Neuronal stem cell (in vitro differentiated cells): ENCODE measurements around the gene PAPPA.

Source experiments
- DNase-seq: peaks from one replicate; pipeline ENCODE4 v3.0.0-alpha.2; 2013; ENCODE audit warnings: low spot score
- H2AFZ ChIP-seq: one replicate; pipeline ENCODE4 v1.6.1; 2013; ENCODE audit warnings: mild to moderate bottlenecking, low read length, inconsistent platforms
- H2AK5ac ChIP-seq: 2 replicates; pipeline ENCODE4 v1.6.1; 2013; ENCODE audit warnings: low read depth, mild to moderate bottlenecking, inconsistent platforms, low read length, moderate library complexity, mixed read lengths
- H2BK120ac ChIP-seq: 2 replicates; pipeline ENCODE4 v1.6.1; 2013; ENCODE audit warnings: low read depth, mild to moderate bottlenecking, inconsistent platforms, low read length, moderate library complexity, mixed read lengths
- H2BK12ac ChIP-seq: one replicate; pipeline ENCODE4 v1.6.1; 2013; ENCODE audit warnings: low read length, inconsistent platforms
- H2BK15ac ChIP-seq: 2 replicates; pipeline ENCODE4 v1.6.1; 2013; ENCODE audit warnings: mild to moderate bottlenecking, low read length, inconsistent platforms, mixed read lengths
- H2BK5ac ChIP-seq: one replicate; pipeline ENCODE4 v1.6.1; 2013; ENCODE audit warnings: inconsistent platforms, mild to moderate bottlenecking, low read length, moderate library complexity
- H3K14ac ChIP-seq: one replicate; pipeline ENCODE4 v1.6.1; 2013; ENCODE audit warnings: low read length, inconsistent platforms
- H3K18ac ChIP-seq: 2 replicates; pipeline ENCODE4 v1.6.1; 2013; ENCODE audit warnings: low read length, inconsistent platforms
- H3K23ac ChIP-seq: 2 replicates; pipeline ENCODE4 v1.6.1; 2013; ENCODE audit warnings: low read depth, mild to moderate bottlenecking, mixed read lengths, low read length, inconsistent platforms; ENCODE audit not compliant: poor library complexity
- H3K27ac ChIP-seq: replicated peaks from 3 replicates; pipeline ENCODE4 v1.5.1; 2013; ENCODE audit warnings: low read length, inconsistent platforms
- H3K27me3 ChIP-seq, 3 experiments: 2 replicates each; pipeline ENCODE4 v1.6.1; 2013; ENCODE audit warnings: low read length in 3 of 3, mild to moderate bottlenecking in 2 of 3, inconsistent platforms in 1 of 3, low read depth in 1 of 3, mixed read lengths in 1 of 3, moderate library complexity in 1 of 3; ENCODE audit not compliant: control insufficient read depth in 3 of 3, insufficient read depth in 3 of 3
- H3K36me3 ChIP-seq, 2 donors: replicated peaks in 1 of 2; 2 replicates each; pipeline ENCODE4 v1.6.1; 2013; ENCODE audit warnings: low read length in 2 of 2; ENCODE audit not compliant: control insufficient read depth in 2 of 2, insufficient read depth in 2 of 2
- H3K4ac ChIP-seq: 2 replicates; pipeline ENCODE4 v1.6.1; 2013; ENCODE audit warnings: inconsistent platforms, mild to moderate bottlenecking, low read length, moderate library complexity
- H3K4me1 ChIP-seq, 2 donors: 1 replicate in 1 of 2; 2 replicates in 1 of 2; pipeline ENCODE4 v1.6.1; 2013; ENCODE audit warnings: low read length in 2 of 2, low read depth in 1 of 2; ENCODE audit not compliant: control insufficient read depth in 2 of 2, insufficient read depth in 1 of 2
- H3K4me2 ChIP-seq: one replicate; pipeline ENCODE4 v1.6.1; 2013; ENCODE audit warnings: mild to moderate bottlenecking, low read length, inconsistent platforms; ENCODE audit not compliant: insufficient read depth, poor library complexity, severe bottlenecking
- H3K4me3 ChIP-seq, 2 donors: 2 replicates each; pipeline ENCODE4 v1.5.1; 2013; ENCODE audit warnings: low read length in 2 of 2, mild to moderate bottlenecking in 2 of 2, inconsistent platforms in 1 of 2, moderate library complexity in 1 of 2
- H3K79me1 ChIP-seq: one replicate; pipeline ENCODE4 v1.6.1; 2013; ENCODE audit warnings: low read depth, mild to moderate bottlenecking, inconsistent platforms, low read length, moderate library complexity
- H3K9ac ChIP-seq: one replicate; pipeline ENCODE4 v1.6.1; 2013; ENCODE audit warnings: mild to moderate bottlenecking, low read depth, low read length, inconsistent platforms; ENCODE audit not compliant: poor library complexity
- H3K9me3 ChIP-seq, 2 donors: replicated peaks in 1 of 2; 2 replicates each; pipeline versions ENCODE3 to v1.6.1; 2013; ENCODE audit warnings: low read length in 2 of 2, mild to moderate bottlenecking in 2 of 2, inconsistent platforms in 1 of 2, low read depth in 1 of 2, mixed read lengths in 1 of 2, moderate library complexity in 1 of 2; ENCODE audit not compliant: control insufficient read depth in 2 of 2, insufficient read depth in 1 of 2
- H4K8ac ChIP-seq: one replicate; pipeline ENCODE4 v1.6.1; 2013; ENCODE audit warnings: low read depth, mild to moderate bottlenecking, inconsistent platforms, low read length, moderate library complexity
- H4K91ac ChIP-seq: one replicate; pipeline ENCODE4 v1.6.1; 2013; ENCODE audit warnings: low read length, low read depth, mild to moderate bottlenecking, inconsistent platforms; ENCODE audit not compliant: poor library complexity
- WGBS, 2 donors: extraction: QIAGEN DNeasy Blood & Tissue Kit; methylation state at CpG; one replicate each; pipeline ENCODE4 v1.1.7; 2013; ENCODE audit warnings: missing lambda C conversion rate in 2 of 2, mixed read lengths in 1 of 2; ENCODE audit not compliant: insufficient read length in 2 of 2, insufficient replicate concordance in 1 of 2; ENCODE audit errors: extremely low coverage in 2 of 2; 5-methylcytosine and 5-hydroxymethylcytosine counted together

The PAPPA gene

GRCh38 chr9:116391306-116391900 lies 237.8 kb downstream of the PAPPA start:
- H3K27me3 ChIP-seq: no peaks in the 10 kb centered on the region
- no peak overlapping the region for H3K9ac ChIP-seq
- no peak overlapping the region for H2BK15ac ChIP-seq
- no peak overlapping the region for H2BK12ac ChIP-seq
- no peak overlapping the region for H2AFZ ChIP-seq
- no peak for DNase-seq
- no peak overlapping the region for H3K27ac ChIP-seq
- H3K9me3 ChIP-seq: no peaks in the 10 kb centered on the region
- H2BK120ac ChIP-seq: no peak overlapping the region
- no peak overlapping the region for H3K4ac ChIP-seq
- no peak overlapping the region for H3K4me3 ChIP-seq
- no peak overlapping the region for H3K18ac ChIP-seq
- no peak overlapping the region for H2AK5ac ChIP-seq
- no peak overlapping the region for H4K8ac ChIP-seq
- no peak overlapping the region for H2BK5ac ChIP-seq
- H3K36me3 ChIP-seq: peaks cover 0 to 86% of the 10 kb centered on the region in 2 donors
- H3K4me1 ChIP-seq: no peaks in the 10 kb centered on the region
- no peak overlapping the region for H3K23ac ChIP-seq
- no CpG with 5 or more reads among the region's 4 CpGs for WGBS, 2 donors
- no peak overlapping the region for H4K91ac ChIP-seq
- H3K79me1 ChIP-seq: no peaks in the 10 kb centered on the region
- H3K4me2 ChIP-seq: no peak overlapping the region
- no peak overlapping the region for H3K14ac ChIP-seq

GRCh38 chr9:116393198-116393597 lies 239.6 kb downstream of the PAPPA start:
- DNase-seq: no peak
- H2BK120ac ChIP-seq: no peak overlapping the region
- WGBS, 2 donors: no CpG with 5 or more reads among the region's 1 CpG
- H3K18ac ChIP-seq: no peak overlapping the region
- no peaks in the 10 kb centered on the region for H3K79me1 ChIP-seq
- no peak overlapping the region for H2BK5ac ChIP-seq
- H3K9me3 ChIP-seq: no peaks in the 10 kb centered on the region
- H3K36me3 ChIP-seq: peaks cover 0 to 86% of the 10 kb centered on the region in 2 donors
- H3K9ac ChIP-seq: no peak overlapping the region
- H3K27me3 ChIP-seq: no peaks in the 10 kb centered on the region
- H2BK12ac ChIP-seq: no peak overlapping the region
- no peak overlapping the region for H3K27ac ChIP-seq
- H3K4me1 ChIP-seq: no peaks in the 10 kb centered on the region
- no peak overlapping the region for H3K4me2 ChIP-seq
- H3K14ac ChIP-seq: no peak overlapping the region
- no peak overlapping the region for H2AFZ ChIP-seq
- H4K8ac ChIP-seq: no peak overlapping the region
- no peak overlapping the region for H3K23ac ChIP-seq
- no peak overlapping the region for H3K4me3 ChIP-seq
- H2AK5ac ChIP-seq: no peak overlapping the region
- no peak overlapping the region for H4K91ac ChIP-seq
- H2BK15ac ChIP-seq: no peak overlapping the region
- no peak overlapping the region for H3K4ac ChIP-seq

GRCh38 chr9:116394070-116394469 lies 240.5 kb downstream of the PAPPA start:
- Histone ChIP-seq H3K23ac (no peak overlapping the region), H3K4me3 (no peak overlapping the region), H3K27me3 (no peaks in the 10 kb centered on the region), H3K9ac (no peak overlapping the region), H3K27ac (no peak overlapping the region), H4K8ac (no peak overlapping the region), H2BK5ac (no peak overlapping the region), H2AFZ (no peak overlapping the region), H3K36me3 (peaks cover 0 to 91% of the 10 kb centered on the region in 2 donors), H2BK15ac (no peak overlapping the region), H3K14ac (no peak overlapping the region), H3K4me2 (no peak overlapping the region), H3K9me3 (no peaks in the 10 kb centered on the region), H3K4ac (no peak overlapping the region), H4K91ac (no peak overlapping the region), H2BK120ac (no peak overlapping the region), H3K4me1 (no peaks in the 10 kb centered on the region), H3K79me1 (no peaks in the 10 kb centered on the region), H3K18ac (no peak overlapping the region), H2BK12ac (no peak overlapping the region), H2AK5ac (no peak overlapping the region)
- no CpG with 5 or more reads among the region's 6 CpGs for WGBS, 2 donors
- DNase-seq: no peak

GRCh38 chr9:116394894-116395698 lies 241.5 kb downstream of the PAPPA start:
- Histone ChIP-seq H2AFZ (no peak overlapping the region), H3K36me3 (peaks cover 0 to 90% of the 10 kb centered on the region in 2 donors), H2BK12ac (no peak overlapping the region)

More at GRCh38 chr9:116394894-116395698, 241.5 kb downstream of the PAPPA start:
- H3K27ac ChIP-seq: no peak overlapping the region
- H3K79me1 ChIP-seq: no peaks in the 10 kb centered on the region
- H3K4me1 ChIP-seq: no peaks in the 10 kb centered on the region
- H3K4me2 ChIP-seq: no peak overlapping the region
- H3K9ac ChIP-seq: no peak overlapping the region
- no peaks in the 10 kb centered on the region for H3K9me3 ChIP-seq
- H3K4me3 ChIP-seq: no peak overlapping the region
- H2BK15ac ChIP-seq: no peak overlapping the region
- H4K8ac ChIP-seq: no peak overlapping the region
- H3K14ac ChIP-seq: no peak overlapping the region
- no CpG with 5 or more reads among the region's 5 CpGs for WGBS, 2 donors
- H2BK120ac ChIP-seq: no peak overlapping the region
- no peak overlapping the region for H2AK5ac ChIP-seq
- DNase-seq: no peak
- no peak overlapping the region for H2BK5ac ChIP-seq
- H3K4ac ChIP-seq: no peak overlapping the region
- H3K18ac ChIP-seq: no peak overlapping the region
- H3K27me3 ChIP-seq: no peaks in the 10 kb centered on the region
- H4K91ac ChIP-seq: no peak overlapping the region
- H3K23ac ChIP-seq: no peak overlapping the region
